IPS DF 4.7 (cell line): ENCODE measurements around the gene NDUFA6.
"Not testable (repeated sequence)": the region's sequence is repeated elsewhere in the genome, so short reads cannot be mapped to it uniquely, and the experiment has no call there.

ENCODE experiments used
- DNase-seq: peaks from one replicate; pipeline ENCODE4 v3.0.0-alpha.2; 2013; ENCODE audit warnings: low spot score; ENCODE audit errors: extremely low read depth

Gene NDUFA6

GRCh38 chr22:42114721-42115120, 24.1 kb upstream of the NDUFA6 start:
- no peak for DNase-seq

DNA sequence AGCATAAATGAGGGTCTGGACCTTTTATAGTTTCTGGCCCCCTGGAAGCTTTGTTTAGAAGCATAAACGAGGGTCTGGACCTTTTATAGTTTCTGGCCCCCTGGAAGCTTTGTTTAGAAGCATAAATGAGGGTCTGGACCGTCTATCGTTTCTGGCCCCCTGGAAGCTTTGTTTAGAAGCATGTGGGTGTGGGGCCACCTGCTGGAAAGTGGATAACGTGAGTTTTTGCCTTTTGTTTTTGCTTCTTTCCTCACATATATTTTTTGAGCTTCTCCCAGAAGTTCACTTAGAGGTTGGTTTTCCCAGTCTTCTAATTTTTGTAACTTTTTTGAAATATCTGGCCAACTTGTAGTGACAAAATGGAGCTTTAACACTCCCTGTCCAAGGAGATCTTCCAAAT, 22.2 kb upstream of the NDUFA6 start:
- DNase-seq, result not testable (repeated sequence)

- DNase-seq, result no peak
Observed at GRCh38 chr22:42111798-42112197, 21.2 kb upstream of the NDUFA6 start.

GRCh38 chr22:42108848-42109247, 18.3 kb upstream of the NDUFA6 start:
- no peak for DNase-seq

DNA sequence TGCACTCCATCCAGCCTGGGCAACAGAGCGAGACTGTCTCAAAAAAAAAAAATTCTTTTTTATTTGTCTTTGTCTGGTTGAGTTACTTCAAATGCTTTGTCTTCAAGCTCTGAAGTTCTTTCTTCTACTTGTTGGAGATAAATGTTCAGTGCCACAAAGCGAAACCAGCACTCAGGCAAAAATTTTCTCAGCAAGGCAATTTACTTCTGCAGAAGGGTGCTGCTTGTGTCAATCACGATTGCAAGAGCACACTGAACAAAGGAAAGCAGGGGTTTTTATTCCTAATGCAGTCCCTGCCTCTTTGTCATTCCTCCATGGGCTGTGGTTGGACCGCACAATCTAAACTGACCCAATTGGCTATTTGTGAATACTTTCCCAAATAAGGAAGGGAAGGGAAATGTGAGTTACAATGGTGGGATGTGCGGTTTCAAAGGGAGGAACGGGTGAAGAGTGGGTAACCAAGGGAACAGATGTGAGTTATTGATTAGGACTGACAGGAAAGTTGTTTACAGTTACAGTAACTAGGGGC, 13.8 kb upstream of the NDUFA6 start:
- not testable (repeated sequence) for DNase-seq

DNA sequence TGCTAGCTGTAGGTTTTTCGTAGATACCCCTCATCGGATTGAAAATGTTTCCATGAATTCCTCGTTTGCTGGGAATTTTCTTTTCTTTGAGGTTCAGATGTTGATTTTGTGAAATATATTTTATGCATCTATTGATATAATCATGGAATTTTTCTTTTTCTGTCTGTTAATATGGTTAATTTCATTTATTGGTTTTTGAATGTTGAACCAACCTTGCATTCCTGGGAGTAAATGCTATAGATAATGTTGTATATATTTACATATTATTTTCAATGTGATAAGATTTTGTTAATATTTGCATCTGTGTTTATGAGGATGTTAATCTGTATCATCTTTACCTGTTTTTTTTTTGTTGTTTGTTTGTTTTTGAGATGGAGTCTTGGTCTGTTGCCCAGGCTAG, 10.6 kb upstream of the NDUFA6 start:
- no peak for DNase-seq

GRCh38 chr22:42091455-42091782, 847 bp upstream of the NDUFA6 start:
- DNase-seq, result no peak

GRCh38 chr22:42086051-42086450, 4.5 kb downstream of the NDUFA6 start:
- DNase-seq, result no peak

DNA sequence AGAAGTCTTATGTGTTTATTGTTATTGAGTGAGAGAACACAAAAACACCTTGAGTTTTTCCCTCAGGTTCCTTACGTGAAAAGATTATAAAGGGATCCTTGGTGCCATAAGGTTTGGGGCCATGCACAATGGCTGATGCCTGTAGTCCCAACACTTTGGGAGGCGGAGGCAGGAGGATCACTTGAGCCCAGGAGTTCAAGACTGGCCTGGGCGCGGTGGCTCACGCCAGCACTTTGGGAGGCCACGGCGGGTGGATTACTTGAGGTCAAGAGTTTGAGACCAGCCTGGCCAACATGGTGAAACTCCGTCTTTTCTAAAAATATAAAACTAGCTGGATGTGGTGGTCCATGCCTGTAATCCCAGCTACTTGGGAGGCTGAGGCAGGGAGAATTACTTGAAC, 5.7 kb downstream of the NDUFA6 start:
- DNase-seq, result no peak

GRCh38 chr22:42083119-42083518, 7.5 kb downstream of the NDUFA6 start:
- DNase-seq, result no peak

DNA sequence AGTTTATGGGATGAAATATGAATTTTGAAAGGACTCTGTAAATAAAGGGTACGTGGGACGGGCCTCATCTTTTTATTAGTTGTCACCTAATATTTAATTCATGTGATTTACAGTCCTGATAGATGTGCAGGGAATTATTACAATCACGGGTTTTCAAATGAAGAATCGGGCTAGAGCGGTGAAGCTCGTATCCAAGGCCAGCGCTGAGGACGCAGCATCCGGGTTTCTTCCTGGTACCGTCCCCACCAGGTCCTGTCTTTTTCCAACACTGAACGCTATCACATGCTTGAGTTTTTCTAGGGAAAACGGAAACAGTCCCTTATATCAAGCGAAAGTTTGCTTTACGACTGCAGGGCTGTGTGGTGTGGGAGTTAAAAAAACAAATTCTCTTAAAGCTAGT, 10.3 kb downstream of the NDUFA6 start:
- no peak for DNase-seq

GRCh38 chr22:42079319-42080251, 11.0 kb downstream of the NDUFA6 start, which contains the start of gene SMDT1:
Gene SMDT1, plus strand, starts transcription at chr22:42079700. Its CDS starts 69 bp downstream, at chr22:42079769.
- DNase-seq, result peak; percentile 95

- no peak for DNase-seq
Observed at GRCh38 chr22:42078469-42079318, 11.9 kb downstream of the NDUFA6 start.

- no peak for DNase-seq
Observed at GRCh38 chr22:42077486-42078125, 13.0 kb downstream of the NDUFA6 start.

DNA sequence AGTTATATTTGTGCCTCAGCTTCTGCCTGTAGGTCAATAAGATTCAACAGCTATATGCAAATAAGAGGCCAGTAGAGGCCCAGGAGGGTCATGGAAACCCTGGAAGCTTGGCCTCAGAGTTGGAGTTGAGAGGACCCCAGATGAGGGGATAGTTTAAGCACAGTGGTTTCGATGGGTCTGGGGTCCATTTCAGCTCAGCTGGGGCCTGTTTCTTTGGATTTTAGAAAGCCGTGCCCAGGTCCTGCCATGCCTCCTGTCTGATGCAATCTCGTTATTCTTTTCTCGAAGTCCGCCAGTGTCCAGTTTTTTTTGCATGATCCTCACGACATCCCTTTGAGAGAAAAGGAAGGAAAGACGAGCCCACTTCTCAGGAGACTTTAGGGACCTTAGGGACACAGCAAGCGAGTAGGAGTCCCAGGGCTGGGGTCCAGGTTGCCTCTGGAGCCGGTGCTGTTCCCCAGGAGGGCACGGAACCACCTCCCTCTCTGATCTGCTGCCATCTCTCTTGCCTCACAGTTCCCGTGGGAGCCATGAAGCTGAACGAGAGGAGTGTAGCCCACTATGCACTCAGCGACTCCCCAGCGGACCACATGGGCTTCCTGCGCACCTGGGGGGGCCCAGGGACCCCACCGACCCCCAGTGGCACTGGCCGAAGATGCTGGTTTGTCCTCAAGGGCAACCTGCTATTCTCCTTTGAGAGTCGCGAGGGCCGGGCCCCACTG, 13.6 kb downstream of the NDUFA6 start:
- no peak for DNase-seq

DNA sequence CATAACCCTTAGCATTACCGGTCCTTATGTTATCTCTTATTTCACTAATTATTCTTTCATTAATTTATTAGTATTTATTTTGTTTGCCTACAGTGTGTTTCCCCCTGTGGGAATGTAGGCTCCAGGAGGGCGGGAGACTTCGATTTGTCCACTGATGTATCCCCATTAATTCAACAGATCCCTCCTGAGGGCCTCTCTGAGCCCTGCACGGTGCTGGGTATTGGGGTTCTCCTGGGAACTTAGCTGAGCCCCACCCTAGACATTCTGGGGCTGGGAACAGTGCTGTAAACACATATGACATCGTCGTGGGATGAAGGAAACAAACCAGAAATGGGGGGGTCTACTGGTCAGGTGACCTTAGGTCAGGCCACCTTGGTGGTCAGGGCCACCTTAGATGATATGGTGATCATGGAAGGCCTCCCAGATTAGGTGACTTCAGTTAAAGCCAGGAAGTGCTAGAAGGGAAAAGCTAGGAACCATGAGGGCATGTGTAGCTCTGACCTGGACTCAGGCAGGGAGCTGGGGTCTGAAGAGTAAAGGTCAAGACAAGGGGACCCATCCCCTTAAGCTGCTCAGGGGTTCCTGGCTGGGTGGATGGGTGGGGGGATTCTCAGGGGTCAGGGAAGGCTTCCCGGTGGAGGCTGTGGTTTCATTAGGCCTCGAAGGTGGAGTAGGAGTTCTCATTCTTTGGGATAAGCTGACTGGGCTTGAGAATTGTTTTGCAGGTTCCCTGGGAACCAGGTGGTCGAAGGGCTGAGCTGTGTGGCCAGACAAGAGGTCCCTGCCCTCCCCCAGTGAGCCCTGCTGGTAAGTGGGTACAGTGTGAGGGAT, 15.5 kb downstream of the NDUFA6 start:
- no peak for DNase-seq

DNA sequence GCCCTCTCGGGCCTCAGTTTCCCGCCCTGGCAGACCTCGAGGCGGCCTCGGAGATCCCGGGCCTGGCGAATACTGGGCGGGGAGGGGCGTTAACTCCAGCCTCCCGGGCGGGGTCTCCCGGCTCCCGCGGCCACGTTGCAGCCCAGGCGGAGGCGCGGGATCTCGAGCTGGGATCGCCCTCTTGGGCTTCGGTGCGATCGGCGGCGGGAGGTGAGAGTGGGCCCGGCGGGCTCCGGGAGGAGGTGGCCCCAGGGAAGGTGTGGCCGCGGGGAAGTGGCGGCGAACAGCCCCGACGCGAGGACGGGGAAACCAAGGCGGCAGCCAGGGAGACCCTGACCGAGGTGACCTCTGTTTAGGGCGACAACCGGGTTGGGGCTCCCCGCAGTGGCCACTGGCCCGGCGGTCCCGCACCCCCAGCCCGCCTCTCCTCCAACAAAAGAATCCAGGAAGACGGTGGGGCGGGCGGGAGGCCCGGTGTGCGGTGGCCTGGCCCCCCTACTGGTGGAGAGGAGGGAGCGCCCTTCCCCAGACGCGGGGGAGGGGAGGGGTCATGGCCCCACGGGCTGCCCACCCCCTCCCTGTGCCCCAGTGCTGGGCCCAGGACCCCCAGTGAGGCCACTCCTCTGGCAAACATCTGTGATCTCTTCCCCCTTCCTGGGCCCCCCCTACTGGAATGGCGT, 16.3 kb downstream of the NDUFA6 start, which contains the start of gene PHETA2:
TSS of gene PHETA2 (plus strand) at position 117 of the 680 bp plus-strand sequence. CDS start 3,046 bp downstream, outside the sequence.
- no peak for DNase-seq

DNA sequence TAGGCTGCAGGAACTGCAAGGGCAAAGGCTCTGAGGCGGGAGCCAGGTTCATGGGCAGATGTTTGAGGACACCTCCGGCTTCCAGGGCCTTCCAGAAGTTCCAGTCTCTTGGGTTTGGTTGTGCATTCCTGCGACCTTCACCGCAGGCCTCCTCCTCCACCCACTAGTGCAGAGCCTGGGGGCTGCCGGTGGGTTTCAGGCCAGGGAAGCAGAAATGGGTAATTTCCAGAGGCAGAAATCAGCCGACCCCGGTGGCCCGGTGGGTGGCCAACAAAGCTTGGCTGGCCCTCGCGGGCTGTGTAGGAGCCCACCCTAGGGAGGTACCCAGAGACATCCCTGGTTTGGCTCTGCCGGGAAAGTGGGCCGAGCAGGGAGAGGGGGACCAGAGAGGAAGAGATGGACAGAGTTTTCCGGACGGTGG, 16.9 kb downstream of the NDUFA6 start:
- no peak for DNase-seq

DNA sequence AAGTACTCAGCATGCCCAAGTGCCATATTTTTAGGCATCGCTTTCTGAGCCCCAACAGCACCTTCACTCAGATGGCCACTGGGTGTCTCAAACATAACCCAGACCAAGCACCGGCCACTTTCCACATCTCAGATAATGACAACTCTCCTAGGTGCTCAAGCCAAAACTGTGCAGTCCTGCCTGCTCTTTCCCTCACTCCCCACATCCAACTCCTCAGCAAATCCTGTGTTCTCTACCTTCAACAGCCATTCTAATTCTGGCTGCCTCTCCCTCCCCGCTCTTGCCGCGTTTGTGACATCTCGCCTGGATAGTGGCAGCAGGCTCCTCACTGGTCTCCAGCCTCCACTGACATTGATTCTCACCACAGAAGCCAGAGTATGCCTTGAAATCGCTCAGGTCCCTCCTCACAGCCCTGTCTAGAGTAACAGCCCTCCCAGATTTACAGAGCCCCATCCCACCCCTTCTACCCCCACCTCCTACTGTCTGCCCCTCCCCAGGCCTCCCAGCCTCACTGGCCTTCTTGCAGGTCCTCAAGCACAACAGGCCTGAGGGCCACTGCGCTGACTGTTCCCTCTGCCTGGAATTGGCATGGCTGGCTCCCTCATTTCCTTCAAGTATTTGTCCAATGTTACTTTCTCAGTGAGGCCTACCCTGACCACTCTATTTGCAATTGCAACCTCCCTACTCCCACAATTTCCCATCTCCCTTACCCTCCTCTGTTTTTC, 17.8 kb downstream of the NDUFA6 start:
- no peak for DNase-seq
